Neural progenitor cell (in vitro differentiated cells): ENCODE data around the gene FGD6.

Experiments used
- CTCF ChIP-seq: fragments of 200-600 bp; sonication (generic); IDR thresholded peaks from 2 replicates; pipeline ENCODE4 v1.5.1; 2017; ENCODE audit warnings: antibody characterized with exemption, mild to moderate bottlenecking
- EZH2 ChIP-seq: fragments of 200-600 bp; sonication (generic); IDR thresholded peaks from 2 replicates; pipeline ENCODE4 v1.6.1; 2017; ENCODE audit warnings: antibody characterized with exemption, mild to moderate bottlenecking, moderate library complexity
- EZH2phosphoT487 ChIP-seq: fragments of 200-600 bp; sonication (generic); IDR thresholded peaks from 2 replicates; pipeline ENCODE4 v1.6.1; 2017; ENCODE audit warnings: antibody characterized with exemption

GRCh38 chr12:95227818-95228356 is 10.6 kb upstream of the FGD6 start:
- no peak for TF ChIP-seq CTCF
- no peak for TF ChIP-seq EZH2phosphoT487
- TF ChIP-seq EZH2, result no peak
